Stimulated activated CD4-positive, alpha-beta T cell treated with anti-CD3 and anti-CD28 coated beads, Interleukin-12 subunit alpha, Interleukin-12 subunit beta, amount 100 ng/mL, for 24 hours (primary cell): Measurements from ENCODE around the gene MMRN1.

ENCODE experiments used
- DNase-seq, 2 experiments: peaks; one replicate each; pipeline ENCODE4 v3.0.0-alpha.2; 2020; ENCODE audit warnings: low read depth in 2 of 2

Gene MMRN1

DNA sequence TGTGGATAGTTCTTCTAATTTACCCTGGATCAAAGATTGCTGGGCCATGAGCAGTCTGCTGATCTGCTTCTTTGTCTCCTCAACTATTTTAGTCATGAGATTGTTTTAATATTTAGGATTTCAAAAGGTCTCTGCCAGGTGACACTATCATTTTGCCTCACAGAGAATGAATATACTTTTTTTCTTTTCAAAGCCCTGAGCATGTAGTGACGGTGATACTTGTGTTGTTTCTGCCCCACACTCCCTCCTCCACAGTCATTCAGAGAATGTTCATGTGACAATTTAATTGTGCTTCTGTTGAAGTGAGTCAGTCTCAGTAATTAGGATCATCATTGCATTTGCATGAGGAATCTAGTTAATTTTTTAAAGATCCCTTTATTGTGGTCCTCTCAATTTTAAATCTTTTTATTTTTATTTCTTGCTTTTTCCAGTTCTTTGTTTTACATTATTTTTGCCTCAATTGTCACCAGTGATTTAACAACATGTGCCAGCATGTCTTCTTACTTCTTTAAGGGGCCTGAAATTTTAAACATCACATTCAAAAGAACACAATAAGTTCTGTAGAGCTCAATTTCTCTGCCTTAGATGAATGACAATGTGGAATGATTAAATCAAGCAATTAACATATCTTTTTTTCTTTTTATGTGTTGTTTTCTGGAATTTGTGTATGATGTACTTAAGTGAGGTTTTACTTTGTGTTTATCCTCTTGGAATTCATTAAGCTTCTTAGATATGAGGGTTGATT is 12.3 kb downstream of the MMRN1 start:
- no peak for DNase-seq

- no peak for DNase-seq
These were observed 15.2 kb downstream of the MMRN1 start for GRCh38 chr4:89909889-89910288.

DNA sequence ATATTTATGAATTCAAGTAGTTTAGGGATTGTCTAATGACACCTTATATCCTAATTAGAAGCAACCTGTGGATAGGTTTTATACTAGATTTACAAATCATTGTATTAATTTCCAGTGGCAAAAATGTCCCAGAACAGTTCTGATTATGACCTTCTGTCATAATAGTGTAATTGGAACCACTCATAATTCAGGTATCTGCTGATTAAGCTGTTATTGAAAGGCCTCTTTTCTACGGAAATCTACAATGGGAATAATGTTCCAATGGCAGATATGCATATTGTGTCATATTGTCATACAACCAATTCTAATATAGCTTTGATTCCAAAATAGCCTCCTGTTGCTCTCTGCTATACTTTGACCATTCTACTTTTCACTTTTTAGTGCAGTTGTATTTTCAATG is 19.0 kb downstream of the MMRN1 start:
- DNase-seq: no peak

DNA sequence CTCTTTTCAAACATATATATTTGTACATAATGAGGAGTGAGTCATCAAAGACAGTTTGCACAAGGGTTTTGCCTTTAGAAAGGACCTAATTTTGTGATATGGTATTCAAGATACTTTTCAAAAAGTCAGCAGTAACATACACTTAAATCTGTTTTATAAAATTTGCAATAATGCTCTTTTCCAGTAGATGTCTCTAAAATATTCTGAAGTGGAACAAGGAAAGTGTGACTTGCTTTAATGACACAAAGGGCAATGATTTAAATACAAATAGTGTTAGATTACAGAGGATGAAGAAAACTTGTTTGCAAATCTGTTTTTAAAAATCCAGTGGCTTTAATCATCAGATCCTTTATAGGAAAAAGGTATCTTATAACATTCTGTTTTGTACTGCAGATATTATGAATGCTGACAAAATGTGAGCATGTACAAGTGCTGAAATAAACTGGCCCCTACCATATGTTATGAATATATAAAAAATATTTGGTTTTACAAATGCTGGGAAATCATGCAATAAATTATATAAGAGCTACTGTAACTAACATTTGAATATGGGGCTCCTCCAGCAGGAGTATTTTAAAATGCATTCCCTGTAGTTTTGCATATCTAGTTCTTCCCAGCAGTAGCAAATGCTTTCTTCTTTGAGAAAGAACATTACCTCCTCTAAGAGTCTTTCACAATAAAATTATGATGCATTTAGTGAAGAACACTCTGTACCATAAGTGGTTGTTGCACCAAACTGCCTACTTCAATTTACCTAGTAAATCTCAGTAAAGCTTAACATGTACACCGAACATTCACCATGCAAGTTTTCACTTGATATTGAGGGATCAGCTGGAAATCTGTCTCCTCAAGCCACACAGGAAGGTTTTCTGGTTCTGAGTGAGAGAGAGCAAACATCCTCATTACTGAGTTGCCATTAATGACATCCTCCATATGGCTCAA is 20.2 kb downstream of the MMRN1 start:
- no peak for DNase-seq

GRCh38 chr4:89915937-89916336 is 21.3 kb downstream of the MMRN1 start:
- DNase-seq: no peak

DNA sequence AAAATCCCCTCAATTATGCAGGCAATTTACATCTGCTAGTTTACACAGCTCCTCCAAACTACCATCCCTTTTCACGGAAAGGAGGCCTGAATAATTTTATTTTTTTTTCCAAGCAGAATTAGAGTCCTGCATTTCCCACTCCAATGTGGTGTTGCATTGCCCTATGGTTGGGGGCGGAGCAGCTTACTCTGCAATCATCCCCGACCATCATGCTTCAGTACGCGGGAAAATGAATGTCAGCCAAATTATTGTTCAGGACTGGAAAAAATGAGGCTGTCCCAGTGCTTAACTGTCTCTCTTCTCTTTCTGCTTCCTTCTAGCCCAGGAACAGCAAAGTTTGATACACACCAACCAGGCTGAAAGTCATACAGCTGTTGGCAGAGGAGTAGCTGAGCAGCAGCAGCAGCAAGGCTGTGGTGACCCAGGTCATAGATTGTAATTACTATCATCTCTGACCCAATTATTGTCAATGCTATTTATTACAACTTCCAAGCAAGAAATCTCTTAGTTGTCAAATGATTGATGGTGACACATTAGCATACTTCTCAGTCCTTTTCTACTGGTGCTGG is 28.3 kb downstream of the MMRN1 start:
- no peak for DNase-seq

DNA sequence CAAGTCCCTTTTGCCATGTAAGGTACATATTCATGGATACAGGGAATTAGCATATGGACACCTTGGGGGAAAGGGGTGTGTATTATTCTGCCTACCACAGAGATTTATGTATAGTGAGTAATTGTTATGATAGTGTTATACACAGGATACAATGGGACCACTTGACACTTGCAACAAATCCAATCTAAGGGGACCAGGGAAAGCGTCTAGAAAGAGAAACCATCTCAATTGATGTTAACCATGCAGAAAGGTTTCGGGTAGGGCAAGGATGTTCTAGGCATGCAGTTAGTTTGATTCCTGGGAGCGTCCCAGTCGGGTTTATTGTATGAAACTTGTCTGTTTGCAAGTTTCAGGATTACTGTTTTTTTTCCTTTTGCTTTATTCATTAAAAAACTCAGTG is 34.2 kb downstream of the MMRN1 start:
- no peak for DNase-seq

DNA sequence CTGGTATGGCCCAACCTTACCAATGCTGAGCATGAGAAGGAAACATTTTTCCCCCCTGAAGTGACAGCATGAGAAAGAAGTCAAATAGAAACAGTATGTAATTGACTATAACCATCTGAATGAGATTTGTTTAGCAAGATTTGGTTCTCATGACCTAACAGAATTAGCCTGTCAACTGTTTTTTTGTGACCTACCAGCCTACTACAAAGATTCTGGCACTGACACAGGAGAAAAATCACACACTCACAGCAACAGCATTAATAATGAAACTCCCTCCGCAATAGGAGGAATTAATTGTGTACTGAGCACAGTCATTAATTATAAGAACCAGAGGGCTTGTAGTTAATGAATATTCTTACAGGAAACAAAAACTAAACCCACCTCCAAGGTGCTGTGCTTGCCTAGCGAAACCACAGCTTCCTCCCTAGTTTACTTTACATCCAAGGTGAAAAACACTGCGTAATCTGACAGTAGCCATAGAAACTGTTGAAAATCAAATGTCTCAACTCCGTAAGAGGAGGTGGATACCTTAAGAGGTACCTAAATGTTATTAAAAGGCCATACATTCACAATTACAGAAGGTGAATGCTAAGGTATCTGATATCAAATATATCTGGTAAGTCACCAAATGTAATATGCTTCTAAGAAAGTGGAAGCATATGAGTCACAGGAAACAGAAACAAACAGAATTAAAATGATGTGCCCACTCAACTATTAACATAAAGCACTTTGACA is 34.9 kb downstream of the MMRN1 start:
- DNase-seq: no peak

- DNase-seq: no peak
These were observed 44.9 kb downstream of the MMRN1 start for GRCh38 chr4:89939546-89939945.

GRCh38 chr4:89939994-89940393 is 45.3 kb downstream of the MMRN1 start:
- DNase-seq: no peak

GRCh38 chr4:89942811-89943210 is 48.2 kb downstream of the MMRN1 start:
- no peak for DNase-seq

DNA sequence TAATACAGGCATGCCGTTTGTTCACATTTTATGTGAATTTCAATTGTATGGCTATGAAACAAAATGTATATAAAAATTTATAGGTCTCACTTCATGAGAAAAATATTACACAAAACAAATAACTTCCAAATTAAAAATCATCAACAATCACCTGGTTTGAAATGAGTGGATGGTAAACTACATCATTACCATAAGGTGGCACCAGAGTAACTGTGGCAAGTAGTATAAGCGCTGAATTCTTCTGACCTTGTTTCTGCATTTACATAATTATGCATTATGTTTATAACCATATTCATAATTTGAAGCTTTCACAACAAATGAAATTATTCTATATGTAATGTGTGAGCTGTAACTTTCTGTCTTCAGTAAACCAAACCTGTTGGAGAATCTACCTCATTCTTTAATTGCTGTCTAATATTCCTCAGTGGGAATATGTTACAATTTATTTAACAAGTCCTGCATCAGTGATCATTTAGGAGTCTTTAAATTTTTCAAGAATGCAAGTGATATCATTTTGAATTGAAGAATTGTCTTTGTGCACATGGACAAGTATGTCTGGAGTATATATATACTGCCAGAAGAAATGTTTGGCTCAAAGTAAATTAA is 55.2 kb downstream of the MMRN1 start:
- DNase-seq: no peak

DNA sequence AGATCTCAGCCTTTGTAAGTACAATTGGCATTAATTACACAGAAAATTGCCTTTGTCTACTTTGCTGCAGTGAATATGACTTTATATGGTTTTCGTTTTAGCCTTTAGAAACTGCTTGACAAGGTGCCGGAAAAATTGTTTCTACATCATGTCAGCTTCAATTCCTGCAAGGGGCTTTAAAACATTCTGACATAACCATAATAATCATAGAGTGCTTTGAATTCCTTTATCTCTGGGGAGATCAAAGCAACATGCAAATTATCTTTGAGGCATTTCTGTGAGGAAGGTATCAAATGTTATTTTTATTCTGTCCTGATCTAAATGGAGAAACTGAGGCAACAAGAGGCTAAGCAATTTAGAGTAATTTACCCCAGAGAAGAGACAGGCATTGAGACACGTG is 57.8 kb downstream of the MMRN1 start:
- DNase-seq: no peak

- DNase-seq: no peak
These were observed 60.4 kb downstream of the MMRN1 start for GRCh38 chr4:89954906-89955695.

- DNase-seq: no peak
These were observed 62.6 kb downstream of the MMRN1 start for GRCh38 chr4:89957046-89957926.

DNA sequence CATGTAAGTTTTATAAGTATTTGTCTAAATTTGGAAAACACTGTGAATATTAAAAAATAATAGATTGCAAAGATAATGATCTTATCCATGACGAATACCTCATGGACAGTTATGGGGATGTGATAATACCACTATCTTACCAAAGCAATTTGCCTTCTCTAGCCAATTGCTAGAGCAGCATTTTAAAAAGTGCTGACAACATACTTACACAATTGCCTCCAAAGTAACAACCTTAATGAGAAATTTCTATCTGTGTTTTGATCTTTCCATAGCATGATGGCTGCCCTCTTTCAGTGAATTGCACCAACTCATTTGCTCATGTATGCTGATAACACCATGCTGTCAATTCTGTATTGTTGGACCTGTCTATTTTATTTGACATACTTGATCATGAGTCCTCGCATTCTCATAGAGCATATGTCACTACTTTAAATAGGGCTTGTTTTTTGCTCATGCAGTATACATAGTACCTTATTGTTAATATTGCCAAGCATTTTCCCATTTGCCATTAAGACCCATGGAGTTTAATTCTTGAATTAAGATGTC is 87.2 kb downstream of the MMRN1 start:
- no peak for DNase-seq

DNA sequence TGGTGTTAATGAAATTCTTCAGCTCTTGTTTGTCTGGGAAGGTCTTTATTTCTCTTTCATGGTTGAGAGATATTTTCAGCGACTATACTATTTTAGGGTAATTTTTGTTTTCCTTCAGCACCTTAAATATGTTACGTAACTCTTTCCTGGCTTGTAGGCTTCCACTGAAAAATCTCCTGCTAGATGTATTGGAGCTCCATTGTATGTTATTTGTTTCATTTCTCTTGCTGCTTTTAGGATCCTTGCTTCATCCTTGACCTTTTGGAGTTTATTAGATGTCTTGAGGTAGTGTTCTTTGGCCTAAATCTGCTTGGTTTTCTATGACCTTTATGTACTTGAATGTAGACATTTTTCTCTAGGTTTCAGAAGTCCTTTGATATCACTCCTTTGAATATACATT is 93.6 kb downstream of the MMRN1 start:
- DNase-seq: no peak

DNA sequence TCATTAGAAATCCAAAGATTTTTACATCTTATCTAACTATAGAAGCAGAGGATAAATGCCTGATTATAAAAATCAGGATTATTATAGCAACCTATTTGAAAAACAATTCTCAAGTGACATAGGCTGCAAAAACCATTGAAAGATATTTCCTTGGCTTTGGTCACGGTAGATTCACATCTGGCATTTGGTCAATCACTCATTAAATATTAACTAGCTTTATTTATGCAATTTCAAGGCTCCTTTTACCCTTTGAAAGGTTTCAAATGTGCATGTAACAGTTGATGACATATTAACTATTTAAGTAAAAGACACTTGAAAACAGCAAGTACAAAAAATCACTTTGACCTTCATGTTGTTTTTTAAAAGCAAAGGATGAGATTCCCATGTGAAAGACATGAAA is 98.1 kb downstream of the MMRN1 start:
- DNase-seq: no peak

DNA sequence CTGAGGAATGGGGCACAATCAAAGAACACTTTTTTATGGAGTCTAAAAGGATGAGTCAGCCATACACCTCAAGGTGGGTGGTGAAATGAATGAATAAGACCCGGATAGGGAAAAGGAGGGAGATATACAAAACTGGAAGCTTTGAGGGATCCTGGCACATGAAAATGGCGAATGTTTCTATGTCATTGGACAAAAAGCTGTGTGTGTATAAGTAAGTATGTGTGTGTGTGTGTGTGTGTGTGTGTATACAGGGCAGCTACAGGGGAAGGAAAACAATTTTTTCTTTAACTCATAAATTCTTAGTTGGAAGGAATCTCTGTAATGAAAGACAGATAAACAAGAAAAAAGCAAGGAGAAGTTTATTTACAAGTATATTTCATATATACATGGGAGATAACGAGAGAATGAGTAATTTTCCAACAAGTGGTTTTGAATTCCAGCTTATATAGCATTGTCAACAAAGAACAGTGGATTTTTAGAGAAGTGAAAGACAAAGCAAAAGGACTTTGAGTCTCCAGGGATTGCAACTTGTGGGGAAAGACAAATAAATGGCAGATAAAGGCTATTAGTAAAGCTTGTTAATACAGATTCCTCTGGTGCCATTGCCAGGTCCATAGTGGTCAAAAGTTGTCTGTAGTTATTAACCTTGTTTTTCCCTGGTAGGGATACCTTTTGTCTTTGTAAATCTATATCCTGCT is 99.7 kb downstream of the MMRN1 start:
- no peak for DNase-seq
